Measurements from ENCODE around the gene ZBTB34. TPM values are rescaled to one million over a fixed set of nuclear protein-coding genes. Genes with fewer than 3 reads are reported as not detected.

Gene ZBTB34
- total and polyA plus RNA-seq, 2 of the 4 experiments (the other 2 are of a cell fraction): 2.7 to 3.1 TPM

GRCh38 chr9:126876531-126876930 lies 16.1 kb downstream of the ZBTB34 start:
- CTCF ChIA-PET: interaction anchor here (0.6 kb wide), 1 partner anchor 24 kb away, joined by 3 read pairs; no protein-coding TSS in a partner anchor
- peaks cover 46% of the 10 kb centered on the region for H4K20me1 ChIP-seq (ENCODE audit: insufficient read depth, low read length)
- H2BK20ac ChIP-seq (ENCODE audit: low read depth, low read length): no peak overlapping the region

More at GRCh38 chr9:126876531-126876930, 16.1 kb downstream of the ZBTB34 start:
- Histone ChIP-seq H2AFZ (replicated peaks; ENCODE audit: low read length, poor library complexity) (no peak overlapping the region), H4K91ac (ENCODE audit: insufficient read depth, low read depth, low read length) (no peak overlapping the region), H3K56ac (ENCODE audit: extremely low read depth, insufficient read depth, low read length) (no peak overlapping the region), H3K27ac (ENCODE audit: insufficient read depth, low read length) (no peak overlapping the region), H3K4me2 (ENCODE audit: low read depth, low read length) (no peak overlapping the region), H4K5ac (ENCODE audit: low read depth, low read length) (no peak overlapping the region), H3K18ac (ENCODE audit: low read depth, low read length) (no peak overlapping the region), H3K9ac (ENCODE audit: low read depth, low read length) (no peak overlapping the region), H3K27me3 (ENCODE audit: control insufficient read depth, insufficient read depth, low read length) (no peaks in the 10 kb centered on the region), H3K4me3 (ENCODE audit: insufficient read depth, low read depth, low read length) (no peak overlapping the region), H3K9me3 (ENCODE audit: control insufficient read depth, insufficient read depth, low read length) (no peaks in the 10 kb centered on the region), H2AK9ac (replicated peaks; ENCODE audit: low read depth, low read length, poor library complexity) (no peak overlapping the region), H3K79me1 (ENCODE audit: low read depth in 1 of 2, low read length in 2 of 2) (peaks cover 31 to 66% of the 10 kb centered on the region in 2 experiments), H3K4me1 (ENCODE audit: control insufficient read depth, insufficient read depth, low read length) (peaks cover 3% of the 10 kb centered on the region), H3K36me3 (ENCODE audit: control insufficient read depth, insufficient read depth, low read length) (peaks cover 20% of the 10 kb centered on the region), H3K14ac (replicated peaks; ENCODE audit: low read depth, low read length) (no peak overlapping the region), H3K23ac (ENCODE audit: low read depth, low read length) (no peak overlapping the region), H2BK120ac (ENCODE audit: low read depth, low read length) (no peak overlapping the region), H3K4ac (ENCODE audit: low read depth, low read length) (no peak overlapping the region), H2BK5ac (ENCODE audit: low read depth, low read length, poor library complexity, severe bottlenecking) (no peak overlapping the region), H4K8ac (ENCODE audit: low read depth in 2 of 2, low read length in 2 of 2) (no peak overlapping the region), H2AK5ac (ENCODE audit: low read depth, low read length) (no peak overlapping the region), H3K9me1 (ENCODE audit: insufficient read depth, low read length) (peaks cover 6% of the 10 kb centered on the region), H2BK15ac (ENCODE audit: low read depth, low read length) (no peak overlapping the region)
- BruUV-seq (replicated peaks): no TSS peak
- no CpG with 5 or more reads among the region's 4 CpGs for WGBS, 2 experiments (ENCODE audit: extremely low coverage in 2 of 2, insufficient read length in 1 of 2)
- intact Hi-C loops (cut with micrococcal nuclease): loop anchor here (10.0 kb wide), 1 partner anchor 352 kb away; no protein-coding TSS in a partner anchor
- in situ Hi-C loops (cut with MboI; ENCODE audit: low sequenced_read_pairs): no loop called here
- no peak for TF ChIP-seq RFX5 (IDR thresholded peaks at IDR 0.05; ENCODE audit: low read depth, low read length)
- no peak for TF ChIP-seq POLR2A (IDR thresholded peaks at IDR 0.05; ENCODE audit: low read depth, low read length)
- no peak for TF ChIP-seq MAZ (IDR thresholded peaks at IDR 0.05; ENCODE audit: borderline replicate concordance, low read depth, low read length)
- no peak for TF ChIP-seq BHLHE40 (IDR thresholded peaks at IDR 0.05; ENCODE audit: low read depth, low read length)
- TF ChIP-seq MAFK (IDR thresholded peaks at IDR 0.05; ENCODE audit: low read depth, low read length): no peak
- TF ChIP-seq MXI1 (IDR thresholded peaks at IDR 0.05; ENCODE audit: borderline replicate concordance, low read depth, low read length): no peak
- no peak for TF ChIP-seq SMC3 (IDR thresholded peaks at IDR 0.05; ENCODE audit: low read depth, low read length)
- TF ChIP-seq CEBPB (IDR thresholded peaks at IDR 0.05; ENCODE audit: low read depth, low read length): no peak
- POLR2A ChIA-PET (ENCODE audit: unreplicated experiment): no interaction called here
- DNase-seq (no peak), ATAC-seq (ENCODE audit: low read depth) (no peak)
- dilution Hi-C loops (cut with HindIII; ENCODE audit: low sequenced_read_pairs, unreplicated experiment): no loop called here
